OCI-LY7 (cell line): Measurements from ENCODE around the gene ZNF202. TPM values are rescaled to one million over a fixed set of nuclear protein-coding genes. Genes with fewer than 3 reads are reported as not detected.
A peak's percentile ranks its signal among the peaks of the same experiment; 100 is the strongest.

Source experiments
- BruUV-seq: library from RNA; stranded (reverse); fragments of 400-500 nt; replicated peaks from 2 replicates; lab custom pipeline; 2021; lab: Mats Ljungman, UMichigan
- CTCF ChIA-PET: fragments of 300-600 bp; sonication (Branson Sonifier 250); formaldehyde crosslinking; loops from one replicate; lab custom pipeline; 2022; ENCODE audit warnings: antibody characterized with exemption; ENCODE audit not compliant: unreplicated experiment; lab: Charles Lee
- POLR2A ChIA-PET: fragments of 300-600 bp; sonication (Branson Sonifier 250); formaldehyde crosslinking; loops from one replicate; lab custom pipeline; 2022; ENCODE audit warnings: antibody characterized with exemption; lab: Charles Lee
- DNase-seq: peaks from one replicate; pipeline ENCODE4 v3.0.0-alpha.2; 2015; ENCODE audit warnings: low spot score
- H2AFZ ChIP-seq: fragments of 200-600 bp; sonication (generic), shearing (Covaris generic); 2 replicates; pipeline ENCODE4 v1.6.1; 2014; ENCODE audit warnings: mild to moderate bottlenecking, antibody characterized with exemption, low read length, moderate library complexity
- H3K27ac ChIP-seq: fragments of 200-600 bp; sonication (generic); 2 replicates; pipeline ENCODE4 v1.5.1; 2014; ENCODE audit warnings: mixed run types, low read depth, mild to moderate bottlenecking, moderate library complexity, low read length, inconsistent platforms; ENCODE audit not compliant: poor library complexity, severe bottlenecking
- H3K36me3 ChIP-seq: fragments of 200-600 bp; sonication (generic); 2 replicates; pipeline ENCODE4 v1.6.1; 2014; ENCODE audit warnings: mild to moderate bottlenecking, antibody characterized with exemption, low read length, moderate library complexity, mixed read lengths; ENCODE audit not compliant: insufficient read depth
- H3K4me1 ChIP-seq: fragments of 200-600 bp; sonication (generic); 2 replicates; pipeline ENCODE4 v1.5.1; 2014; ENCODE audit warnings: mild to moderate bottlenecking, low read length; ENCODE audit not compliant: insufficient read depth, poor library complexity, severe bottlenecking
- H3K4me2 ChIP-seq: fragments of 200-600 bp; sonication (generic); 2 replicates; pipeline ENCODE4 v1.6.1; 2014; ENCODE audit warnings: mild to moderate bottlenecking, low read length
- H3K4me3 ChIP-seq: fragments of 200-600 bp; sonication (generic); 2 replicates; pipeline ENCODE4 v1.5.1; 2014; ENCODE audit warnings: mild to moderate bottlenecking, low read depth, low read length; ENCODE audit not compliant: poor library complexity, severe bottlenecking
- H3K79me2 ChIP-seq: fragments of 200-600 bp; sonication (generic); 2 replicates; pipeline ENCODE4 v1.6.1; 2016; ENCODE audit warnings: low read depth, mild to moderate bottlenecking, low read length, moderate library complexity, mixed read lengths; ENCODE audit not compliant: insufficient read depth
- H3K9me2 ChIP-seq: fragments of 200-600 bp; sonication (generic); 2 replicates; pipeline ENCODE4 v1.6.1; 2016; ENCODE audit warnings: mild to moderate bottlenecking, low read length, mixed read lengths; ENCODE audit not compliant: insufficient read depth
- H3K9me3 ChIP-seq: fragments of 200-600 bp; sonication (generic); 2 replicates; pipeline ENCODE4 v1.6.1; 2014; ENCODE audit warnings: mild to moderate bottlenecking, mixed run types, low read length, mixed read lengths
- H4K20me1 ChIP-seq: fragments of 200-600 bp; sonication (generic); 2 replicates; pipeline ENCODE4 v1.6.1; 2014; ENCODE audit warnings: mild to moderate bottlenecking, antibody characterized with exemption, low read length, moderate library complexity, mixed read lengths; ENCODE audit not compliant: insufficient read depth
- EZH2phosphoT487 ChIP-seq: fragments of 200-600 bp; sonication (generic); IDR thresholded peaks from 2 replicates; pipeline ENCODE4 v1.6.1; 2018; ENCODE audit warnings: low read depth, borderline replicate concordance, mild to moderate bottlenecking, mixed run types, antibody characterized with exemption, low read length, moderate library complexity, mixed read lengths
- intact Hi-C: fragments of 100-400 bp; cut with micrococcal nuclease; formaldehyde crosslinking; loops from one replicate; pipeline ENCODE4 v1.10.0; 2022; ENCODE audit not compliant: unreplicated experiment
- total RNA-seq, 2 experiments: library from RNA; depleted of rRNA in 1 of 2; stranded (reverse); fragments of >200 nt in 1 of 2; shearing (Covaris generic) in 1 of 2; gene quantifications; 2 replicates each; pipeline ENCODE4 v1.2.3, GENCODE V29; 2014 to 2022
- TF ChIP-seq, protein P1 (sequence below): fragments of 200-600 bp; sonication (generic); conservative IDR thresholded peaks from 2 replicates; pipeline ENCODE4 v1.5.1; 2014; ENCODE audit warnings: mild to moderate bottlenecking, antibody characterized with exemption, low read length, moderate library complexity, mixed read lengths

ZNF202 gene
- total RNA-seq, 2 experiments from 2014 or later: 15.5 to 19.6 TPM

DNA sequence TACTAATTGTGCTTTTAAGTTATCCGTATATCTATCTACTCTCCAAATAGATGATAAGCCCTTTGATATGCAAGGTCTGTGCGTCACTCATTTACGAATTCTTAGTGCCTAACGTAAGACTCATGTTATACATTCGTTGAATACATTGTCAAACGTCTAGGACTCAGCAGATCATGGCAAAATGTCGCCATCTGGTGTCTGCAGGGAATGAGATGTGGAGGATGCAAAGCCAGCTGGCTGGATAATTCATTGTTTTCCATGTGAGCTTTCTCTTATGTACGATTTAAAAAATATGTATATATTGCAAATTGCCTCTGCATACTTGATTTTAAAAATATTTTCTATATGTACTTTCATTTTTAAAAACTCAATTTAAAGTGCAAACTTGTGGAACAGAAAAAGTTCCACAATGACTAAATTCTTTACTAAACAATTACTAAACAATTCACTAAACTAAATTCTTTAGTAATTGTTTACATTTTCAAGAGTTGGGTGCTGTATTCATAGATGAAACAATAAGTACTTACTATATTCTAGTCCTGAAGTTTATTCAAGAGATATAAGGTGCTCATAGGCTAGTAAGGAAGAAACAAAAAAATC is 33.8 kb downstream of the ZNF202 start:
- H3K27ac ChIP-seq: no peak overlapping the region
- H3K9me2 ChIP-seq: no peaks in the 10 kb centered on the region
- H3K4me3 ChIP-seq: no peak overlapping the region
- H3K4me2 ChIP-seq: no peak overlapping the region
- H3K36me3 ChIP-seq: no peaks in the 10 kb centered on the region
- TF ChIP-seq, protein P1, sequence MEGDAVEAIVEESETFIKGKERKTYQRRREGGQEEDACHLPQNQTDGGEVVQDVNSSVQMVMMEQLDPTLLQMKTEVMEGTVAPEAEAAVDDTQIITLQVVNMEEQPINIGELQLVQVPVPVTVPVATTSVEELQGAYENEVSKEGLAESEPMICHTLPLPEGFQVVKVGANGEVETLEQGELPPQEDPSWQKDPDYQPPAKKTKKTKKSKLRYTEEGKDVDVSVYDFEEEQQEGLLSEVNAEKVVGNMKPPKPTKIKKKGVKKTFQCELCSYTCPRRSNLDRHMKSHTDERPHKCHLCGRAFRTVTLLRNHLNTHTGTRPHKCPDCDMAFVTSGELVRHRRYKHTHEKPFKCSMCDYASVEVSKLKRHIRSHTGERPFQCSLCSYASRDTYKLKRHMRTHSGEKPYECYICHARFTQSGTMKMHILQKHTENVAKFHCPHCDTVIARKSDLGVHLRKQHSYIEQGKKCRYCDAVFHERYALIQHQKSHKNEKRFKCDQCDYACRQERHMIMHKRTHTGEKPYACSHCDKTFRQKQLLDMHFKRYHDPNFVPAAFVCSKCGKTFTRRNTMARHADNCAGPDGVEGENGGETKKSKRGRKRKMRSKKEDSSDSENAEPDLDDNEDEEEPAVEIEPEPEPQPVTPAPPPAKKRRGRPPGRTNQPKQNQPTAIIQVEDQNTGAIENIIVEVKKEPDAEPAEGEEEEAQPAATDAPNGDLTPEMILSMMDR: peak; percentile 77
- no peak for TF ChIP-seq EZH2phosphoT487
- peak; percentile 26 for DNase-seq
- no peaks in the 10 kb centered on the region for H4K20me1 ChIP-seq
- CTCF ChIA-PET: interaction anchor here (1.1 kb wide), 1 partner anchor 66 kb away, joined by 3 read pairs; no protein-coding TSS in a partner anchor
- no peaks in the 10 kb centered on the region for H3K9me3 ChIP-seq
- intact Hi-C loops: loop anchor here (1.0 kb wide), 1 partner anchor 66 kb away; no protein-coding TSS in a partner anchor
- no peaks in the 10 kb centered on the region for H3K4me1 ChIP-seq
- no peaks in the 10 kb centered on the region for H3K79me2 ChIP-seq
- no TSS peak for BruUV-seq
- H2AFZ ChIP-seq: no peak overlapping the region
- POLR2A ChIA-PET: interaction anchor here (0.8 to 1.1 kb wide), 2 partner anchors 12 to 14 kb away, joined by 3 to 5 read pairs; no protein-coding TSS in a partner anchor

DNA sequence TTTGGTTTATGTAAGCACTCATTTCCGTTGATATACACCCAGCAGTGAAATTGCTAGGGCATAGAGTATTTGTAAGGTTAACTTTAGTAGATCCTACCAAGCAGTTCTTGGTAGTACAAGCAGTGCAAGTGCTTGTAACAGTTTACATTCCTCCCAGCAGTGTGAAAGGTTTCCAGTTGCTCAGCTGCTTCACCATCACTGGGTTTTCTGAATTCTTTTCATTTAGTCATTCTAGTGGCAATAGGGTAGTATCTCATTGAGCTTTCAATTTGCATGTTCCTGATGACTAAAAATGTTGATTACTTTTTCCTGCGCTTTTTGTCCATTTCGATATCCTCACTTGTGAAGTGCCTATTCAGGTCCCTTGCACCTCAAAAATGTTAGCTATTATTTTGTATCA is 34.3 kb downstream of the ZNF202 start:
- Histone ChIP-seq H3K9me3 (no peaks in the 10 kb centered on the region), H3K4me1 (no peaks in the 10 kb centered on the region), H3K27ac (no peak overlapping the region), H3K4me2 (no peak overlapping the region), H2AFZ (no peak overlapping the region), H3K9me2 (no peaks in the 10 kb centered on the region), H3K36me3 (no peaks in the 10 kb centered on the region), H3K79me2 (no peaks in the 10 kb centered on the region), H3K4me3 (no peak overlapping the region), H4K20me1 (no peaks in the 10 kb centered on the region)
- no peak for DNase-seq
- CTCF ChIA-PET: interaction anchor here (0.5 to 1.1 kb wide), 2 partner anchors 65 to 125 kb away, joined by 3 read pairs; no protein-coding TSS in a partner anchor
- POLR2A ChIA-PET: interaction anchor here (0.6 to 1.1 kb wide), 3 partner anchors 9 to 301 kb away, joined by 3 read pairs; no protein-coding TSS in a partner anchor
- intact Hi-C loops: loop anchor here (1.0 kb wide), 1 partner anchor 66 kb away; no protein-coding TSS in a partner anchor
- TF ChIP-seq, protein P1: no peak
- no peak for TF ChIP-seq EZH2phosphoT487
- no TSS peak for BruUV-seq

DNA sequence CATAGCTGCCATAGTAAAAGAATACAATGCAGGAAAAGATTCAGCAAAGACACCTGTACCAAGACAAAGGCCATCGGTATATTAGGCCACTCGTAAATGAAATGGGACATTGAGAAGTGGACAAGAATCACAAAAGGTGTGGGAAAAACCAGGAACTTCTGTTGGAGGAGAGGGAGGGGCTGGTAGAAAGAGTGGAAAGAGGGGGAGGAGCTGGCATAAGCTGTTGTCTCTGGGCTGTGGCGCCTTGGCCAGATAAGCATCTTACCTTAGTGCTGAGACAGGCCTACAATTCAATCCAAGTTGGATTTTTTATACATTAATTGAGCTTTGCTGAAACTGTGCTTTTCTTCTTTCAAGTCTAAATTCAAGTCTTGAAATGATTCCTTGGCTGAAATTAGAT is 37.1 kb downstream of the ZNF202 start:
- H3K4me3 ChIP-seq: no peak overlapping the region
- no peaks in the 10 kb centered on the region for H3K36me3 ChIP-seq
- CTCF ChIA-PET: no interaction called here

More for the DNA sequence above, 37.1 kb downstream of the ZNF202 start:
- TF ChIP-seq EZH2phosphoT487: no peak
- TF ChIP-seq, protein P1: no peak
- no peaks in the 10 kb centered on the region for H3K79me2 ChIP-seq
- no peaks in the 10 kb centered on the region for H3K9me3 ChIP-seq
- H3K4me1 ChIP-seq: no peaks in the 10 kb centered on the region
- no peak overlapping the region for H2AFZ ChIP-seq
- POLR2A ChIA-PET: no interaction called here
- DNase-seq: no peak
- no peak overlapping the region for H3K4me2 ChIP-seq
- no peaks in the 10 kb centered on the region for H3K9me2 ChIP-seq
- BruUV-seq: no TSS peak
- no peak overlapping the region for H3K27ac ChIP-seq
- intact Hi-C loops: no loop called here
- H4K20me1 ChIP-seq: no peaks in the 10 kb centered on the region
